Keratinocyte (primary cell): ENCODE results near the gene CCIN. TPM values are rescaled to one million over a fixed set of nuclear protein-coding genes. Genes with fewer than 3 reads are reported as not detected.

Experiments used
- DNase-seq: peaks from one replicate; pipeline ENCODE4 v3.0.0-alpha.2; 2011; ENCODE audit warnings: low read depth, missing footprints, low spot score
- FAIRE-seq: peaks from 2 replicates; lab custom pipeline; 2011; peaks lifted over from hg19 to GRCh38; lab: Jason Lieb, UNC
- H2AFZ ChIP-seq: 2 replicates; pipeline ENCODE4 v1.6.0; 2012; ENCODE audit warnings: low read length, control low read depth, inconsistent platforms; ENCODE audit not compliant: control insufficient read depth
- H3K27ac ChIP-seq: 2 replicates; pipeline ENCODE4 v1.5.1; 2011; ENCODE audit warnings: low read length; ENCODE audit not compliant: control insufficient read depth, insufficient read depth
- H3K27me3 ChIP-seq: 3 replicates; pipeline ENCODE4 v1.6.0; 2011; ENCODE audit warnings: low read length; ENCODE audit not compliant: control insufficient read depth, insufficient read depth; ENCODE audit errors: extremely low read depth
- H3K36me3 ChIP-seq, 2 experiments: 2 replicates in 1 of 2; 3 replicates in 1 of 2; pipeline ENCODE4 v1.5.1; 2011; ENCODE audit warnings: low read length in 2 of 2, mild to moderate bottlenecking in 1 of 2; ENCODE audit not compliant: control insufficient read depth in 2 of 2, insufficient read depth in 2 of 2; ENCODE audit errors: extremely low read depth in 1 of 2
- H3K4me1 ChIP-seq: 3 replicates; pipeline ENCODE4 v1.5.1; 2011; ENCODE audit warnings: low read length; ENCODE audit not compliant: control insufficient read depth, insufficient read depth; ENCODE audit errors: extremely low read depth
- H3K4me2 ChIP-seq: 3 replicates; pipeline ENCODE4 v1.6.0; 2011; ENCODE audit warnings: low read depth, low read length; ENCODE audit not compliant: control insufficient read depth, insufficient read depth; ENCODE audit errors: extremely low read depth
- H3K4me3 ChIP-seq, 3 experiments: fragments of 200-600 bp in 1 of 3; sonication (generic) in 1 of 3; 2 replicates in 2 of 3; 3 replicates in 1 of 3; pipeline ENCODE4 v1.5.1; 2011 to 2016; ENCODE audit warnings: low read length in 3 of 3, mild to moderate bottlenecking in 3 of 3, control low read depth in 2 of 3, inconsistent platforms in 1 of 3, low read depth in 1 of 3, mixed read lengths in 1 of 3, mixed run types in 1 of 3, moderate library complexity in 1 of 3; ENCODE audit not compliant: control insufficient read depth in 2 of 3, insufficient read depth in 2 of 3; ENCODE audit errors: extremely low read depth in 1 of 3
- H3K79me2 ChIP-seq: 2 replicates; pipeline ENCODE4 v1.6.0; 2012; ENCODE audit warnings: low read length; ENCODE audit not compliant: control insufficient read depth, insufficient read depth
- H3K9ac ChIP-seq: 3 replicates; pipeline ENCODE4 v1.6.0; 2011; ENCODE audit warnings: low read length; ENCODE audit not compliant: control insufficient read depth, insufficient read depth; ENCODE audit errors: extremely low read depth
- H3K9me1 ChIP-seq: 3 replicates; pipeline ENCODE4 v1.6.0; 2011; ENCODE audit warnings: low read length; ENCODE audit not compliant: control insufficient read depth, insufficient read depth; ENCODE audit errors: extremely low read depth
- H3K9me3 ChIP-seq: 2 replicates; pipeline ENCODE4 v1.5.1; 2012; ENCODE audit warnings: low read depth, low read length; ENCODE audit not compliant: control insufficient read depth
- H4K20me1 ChIP-seq: 3 replicates; pipeline ENCODE4 v1.6.0; 2011; ENCODE audit warnings: low read length; ENCODE audit not compliant: control insufficient read depth, insufficient read depth; ENCODE audit errors: extremely low read depth
- EZH2 ChIP-seq: IDR thresholded peaks from one replicate; pipeline ENCODE4 v1.6.1; 2012; ENCODE audit warnings: inconsistent platforms, mild to moderate bottlenecking, low read length, moderate library complexity
- dilution Hi-C: fragments of 300-500 bp; cut with MboI; formaldehyde crosslinking; loops from one replicate; pipeline ENCODE4 v1.7.0; 2020; ENCODE audit warnings: low sequenced_read_pairs; ENCODE audit not compliant: extremely low pct_ligation_motif_present
- polyA plus RNA-seq, 5 experiments: library from polyadenylated mRNA; depleted of rRNA in 3 of 5; stranded (reverse) in 3 of 5; stranded (forward) in 1 of 5; unstranded in 1 of 5; fragments of >200 nt; gene quantifications; 1 replicate in 1 of 5; 2 replicates in 3 of 5; 3 replicates in 1 of 5; pipeline versions ENCODE4 v1.2.1 to v1.2.3, GENCODE V29; 2011 to 2012; ENCODE audit warnings: missing spikeins in 2 of 5, low read depth in 1 of 5, low replicate concordance in 1 of 5
- TF ChIP-seq, protein P1 (sequence below), 3 experiments: IDR thresholded peaks in 1 of 3; conservative IDR thresholded peaks in 1 of 3; optimal IDR thresholded peaks in 1 of 3; 2 replicates in 2 of 3; 3 replicates in 1 of 3; pipeline versions ENCODE3 to v1.5.1; 2011; ENCODE audit warnings: low read length in 3 of 3, mild to moderate bottlenecking in 3 of 3, moderate library complexity in 2 of 3, control low read depth in 1 of 3, inconsistent platforms in 1 of 3; ENCODE audit not compliant: insufficient read depth in 2 of 3; ENCODE audit errors: extremely low read depth in 1 of 3

The CCIN gene
- polyA plus RNA-seq, 1 donor (not counting 4 experiments of a cell fraction or from before 2014, with no cell fraction given) = not detected

DNA sequence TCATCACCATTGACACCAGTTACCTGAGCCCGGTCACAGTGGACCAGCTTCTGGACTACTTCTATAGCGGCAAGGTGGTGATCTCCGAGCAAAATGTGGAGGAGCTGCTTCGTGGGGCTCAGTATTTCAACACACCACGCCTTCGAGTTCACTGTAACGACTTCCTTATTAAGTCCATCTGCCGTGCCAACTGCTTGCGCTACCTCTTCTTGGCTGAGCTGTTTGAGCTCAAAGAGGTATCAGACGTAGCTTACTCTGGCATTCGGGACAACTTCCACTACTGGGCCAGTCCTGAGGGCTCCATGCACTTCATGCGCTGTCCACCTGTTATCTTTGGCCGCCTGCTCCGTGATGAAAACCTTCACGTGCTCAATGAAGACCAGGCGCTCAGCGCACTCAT is 520 bp downstream of the CCIN start:
- Histone ChIP-seq H3K9ac (no peak overlapping the region), H3K9me3 (no peaks in the 10 kb centered on the region), H3K4me1 (peaks cover 6% of the 10 kb centered on the region), H3K4me3 (no peak overlapping the region), H2AFZ (no peak overlapping the region), H3K4me2 (no peak overlapping the region), H4K20me1 (no peaks in the 10 kb centered on the region), H3K79me2 (no peaks in the 10 kb centered on the region), H3K9me1 (no peaks in the 10 kb centered on the region), H3K27ac (no peak overlapping the region), H3K27me3 (peaks cover 8% of the 10 kb centered on the region), H3K36me3 (no peaks in the 10 kb centered on the region)
- no peak for FAIRE-seq
- no peak for TF ChIP-seq EZH2
- TF ChIP-seq, protein P1, sequence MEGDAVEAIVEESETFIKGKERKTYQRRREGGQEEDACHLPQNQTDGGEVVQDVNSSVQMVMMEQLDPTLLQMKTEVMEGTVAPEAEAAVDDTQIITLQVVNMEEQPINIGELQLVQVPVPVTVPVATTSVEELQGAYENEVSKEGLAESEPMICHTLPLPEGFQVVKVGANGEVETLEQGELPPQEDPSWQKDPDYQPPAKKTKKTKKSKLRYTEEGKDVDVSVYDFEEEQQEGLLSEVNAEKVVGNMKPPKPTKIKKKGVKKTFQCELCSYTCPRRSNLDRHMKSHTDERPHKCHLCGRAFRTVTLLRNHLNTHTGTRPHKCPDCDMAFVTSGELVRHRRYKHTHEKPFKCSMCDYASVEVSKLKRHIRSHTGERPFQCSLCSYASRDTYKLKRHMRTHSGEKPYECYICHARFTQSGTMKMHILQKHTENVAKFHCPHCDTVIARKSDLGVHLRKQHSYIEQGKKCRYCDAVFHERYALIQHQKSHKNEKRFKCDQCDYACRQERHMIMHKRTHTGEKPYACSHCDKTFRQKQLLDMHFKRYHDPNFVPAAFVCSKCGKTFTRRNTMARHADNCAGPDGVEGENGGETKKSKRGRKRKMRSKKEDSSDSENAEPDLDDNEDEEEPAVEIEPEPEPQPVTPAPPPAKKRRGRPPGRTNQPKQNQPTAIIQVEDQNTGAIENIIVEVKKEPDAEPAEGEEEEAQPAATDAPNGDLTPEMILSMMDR (optimal IDR thresholded peaks at IDR 0.05 in 1 of 3, IDR thresholded peaks at IDR 0.05 in 1 of 3, conservative IDR thresholded peaks at IDR 0.05 in 1 of 3; ENCODE audit: extremely low read depth in 1 of 3, insufficient read depth in 2 of 3, low read length in 3 of 3) = no peak
- DNase-seq = no peak
- dilution Hi-C loops = no loop called here

DNA sequence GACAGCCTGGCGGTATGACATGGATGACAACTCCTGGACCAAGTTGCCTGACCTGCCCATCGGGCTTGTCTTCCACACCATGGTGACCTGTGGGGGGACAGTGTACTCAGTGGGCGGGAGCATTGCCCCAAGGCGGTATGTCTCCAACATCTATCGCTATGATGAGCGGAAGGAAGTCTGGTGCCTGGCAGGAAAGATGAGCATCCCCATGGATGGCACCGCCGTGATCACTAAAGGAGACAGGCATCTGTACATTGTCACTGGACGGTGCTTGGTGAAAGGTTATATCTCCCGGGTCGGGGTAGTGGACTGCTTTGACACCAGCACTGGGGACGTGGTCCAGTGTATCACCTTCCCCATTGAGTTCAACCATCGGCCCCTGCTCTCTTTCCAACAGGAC is 1.3 kb downstream of the CCIN start:
- no peak for TF ChIP-seq EZH2
- TF ChIP-seq, protein P1 (optimal IDR thresholded peaks at IDR 0.05 in 1 of 3, IDR thresholded peaks at IDR 0.05 in 1 of 3, conservative IDR thresholded peaks at IDR 0.05 in 1 of 3; ENCODE audit: extremely low read depth in 1 of 3, insufficient read depth in 2 of 3, low read length in 3 of 3) = no peak
- Histone ChIP-seq H3K9me3 (no peaks in the 10 kb centered on the region), H3K36me3 (no peaks in the 10 kb centered on the region), H3K27me3 (peaks cover 8% of the 10 kb centered on the region), H2AFZ (no peak overlapping the region), H3K4me3 (no peak overlapping the region), H3K79me2 (no peaks in the 10 kb centered on the region), H4K20me1 (no peaks in the 10 kb centered on the region), H3K9me1 (no peaks in the 10 kb centered on the region), H3K9ac (no peak overlapping the region), H3K27ac (no peak overlapping the region), H3K4me2 (no peak overlapping the region), H3K4me1 (peaks cover 6% of the 10 kb centered on the region)
- DNase-seq = no peak
- no peak for FAIRE-seq
- dilution Hi-C loops = no loop called here
